ENCODE measurements around the gene OR4E1.
A peak's percentile ranks its signal among the peaks of the same experiment; 100 is the strongest.
"Not testable (repeated sequence)": the region's sequence is repeated elsewhere in the genome, so short reads cannot be mapped to it uniquely, and the experiment has no call there.

The OR4E1 gene

DNA sequence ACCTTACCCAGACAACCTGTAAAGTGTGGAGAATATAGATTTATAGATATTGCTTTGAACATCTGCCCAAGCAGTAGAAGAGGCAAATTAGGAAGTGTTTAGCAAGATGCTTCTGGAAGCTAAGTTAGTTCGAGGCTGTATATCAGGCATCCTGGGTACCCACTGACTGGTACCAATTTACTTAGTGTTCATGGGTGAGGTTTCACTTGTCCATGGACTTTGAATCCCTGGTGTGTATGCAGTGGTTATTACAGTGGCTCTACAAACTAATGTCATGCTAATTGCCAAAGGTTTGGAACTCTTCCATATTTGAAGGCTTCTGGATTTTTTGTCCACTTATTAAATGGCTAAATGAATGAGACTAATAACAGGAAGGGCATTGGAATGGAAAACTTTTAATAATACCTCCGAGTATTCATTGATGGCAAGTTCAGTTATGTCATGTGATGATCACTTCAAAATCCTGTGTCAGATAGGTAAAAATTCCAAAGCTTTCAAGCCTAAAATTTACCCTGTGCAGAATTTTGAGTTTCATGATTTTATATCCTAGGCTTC lies 20.2 kb downstream of the OR4E1 start, which contains the start of gene OR4E2:
Gene OR4E2, plus strand, starts transcription at position 505 of the 555 bp plus-strand sequence. CDS start 11,248 bp downstream, outside the sequence.
- no peak for DNase-seq (ENCODE audit: low read depth, low spot score)

DNA sequence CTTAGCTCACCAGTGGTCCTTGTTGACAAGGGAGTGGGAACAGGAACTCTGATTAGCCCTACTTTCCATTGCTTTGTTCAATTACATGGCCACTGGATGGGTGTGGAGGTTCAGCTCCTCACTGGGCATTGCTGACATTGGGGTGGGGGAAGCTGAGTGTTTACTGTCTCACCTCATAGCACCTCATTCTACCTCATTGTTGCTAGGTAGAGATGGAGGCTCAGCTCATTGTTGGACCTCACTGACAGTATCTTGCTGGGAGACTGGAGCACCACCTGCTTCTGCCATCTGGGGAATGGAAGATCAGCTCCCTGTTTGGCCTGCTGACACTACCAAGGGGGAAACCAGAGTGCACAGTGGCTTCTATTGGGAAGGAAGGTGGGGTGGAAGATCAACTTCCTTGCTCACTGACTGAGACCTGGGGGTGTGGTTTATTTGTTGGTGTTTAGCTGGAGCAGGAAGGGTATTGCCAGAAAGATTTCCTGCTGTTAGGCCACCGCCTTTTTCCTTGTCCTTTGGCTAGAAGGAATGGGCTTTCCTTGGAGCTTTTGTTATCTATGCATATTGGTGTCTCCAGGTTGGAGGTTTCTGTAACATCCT lies 21.3 kb downstream of the OR4E1 start:
- DNase-seq (ENCODE audit: low read depth, low spot score) = peak; percentile 11

GRCh38 chr14:21647380-21647779 lies 26.2 kb downstream of the OR4E1 start:
- DNase-seq (ENCODE audit: low read depth, low spot score) = no peak

GRCh38 chr14:21643407-21643806 lies 30.2 kb downstream of the OR4E1 start:
- DNase-seq (ENCODE audit: low read depth, low spot score) = no peak

- no peak for DNase-seq (ENCODE audit: low read depth, low spot score)
Measured at GRCh38 chr14:21642683-21643082, 30.9 kb downstream of the OR4E1 start.

- no peak for DNase-seq (ENCODE audit: low read depth, low spot score)
Measured at GRCh38 chr14:21634840-21635239, 38.8 kb downstream of the OR4E1 start, which contains the start of gene OR10G2. OR10G2 (minus strand) TSS chr14:21634940; CDS start chr14:21634842, 98 bp downstream.

DNA sequence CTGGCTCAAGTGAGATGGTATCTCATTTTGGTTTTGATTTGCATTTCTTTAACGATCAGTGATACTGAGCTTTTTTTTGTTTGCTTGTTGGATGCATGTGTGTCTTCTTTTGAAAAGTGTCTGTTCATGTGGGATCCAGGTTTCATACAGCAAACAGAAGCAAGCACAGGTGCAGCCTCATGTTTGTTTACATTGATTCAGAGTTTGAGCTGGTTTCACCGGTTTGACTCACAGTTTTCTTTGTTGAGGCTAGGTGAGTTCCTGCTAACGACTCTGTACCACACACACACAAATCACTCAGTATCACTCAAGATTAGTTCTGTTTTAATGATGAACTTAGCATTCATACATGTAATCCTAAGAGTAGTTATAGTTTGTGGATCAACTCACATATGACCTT lies 42.5 kb downstream of the OR4E1 start:
- no peak for DNase-seq (ENCODE audit: low read depth, low spot score)

- DNase-seq (ENCODE audit: low read depth, low spot score) = not testable (repeated sequence)
Measured at GRCh38 chr14:21630503-21630902, 43.1 kb downstream of the OR4E1 start.

- no peak for DNase-seq (ENCODE audit: low read depth, low spot score)
Measured at GRCh38 chr14:21626491-21627230, 47.0 kb downstream of the OR4E1 start.

Measured in ELF-1 (cell line).